ENCODE results near the gene ADCK1.

The ADCK1 gene

GRCh38 chr14:77965050-77965449 lies 165.1 kb downstream of the ADCK1 start:
- DNase-seq: no peak
- in situ Hi-C loops (cut with HindIII; ENCODE audit: low pct_ligation_motif_present, low pct_unique_long_range_greater_than_20kb, low sequenced_read_pairs): no loop called here

- peak; percentile 81 for DNase-seq
- in situ Hi-C loops (cut with HindIII; ENCODE audit: low pct_ligation_motif_present, low pct_unique_long_range_greater_than_20kb, low sequenced_read_pairs): no loop called here
Observed at GRCh38 chr14:77965919-77966435, 166.1 kb downstream of the ADCK1 start.

GRCh38 chr14:77967110-77967509 lies 167.2 kb downstream of the ADCK1 start:
- DNase-seq: no peak
- in situ Hi-C loops (cut with HindIII; ENCODE audit: low pct_ligation_motif_present, low pct_unique_long_range_greater_than_20kb, low sequenced_read_pairs): no loop called here

GRCh38 chr14:77970646-77971045 lies 170.7 kb downstream of the ADCK1 start:
- in situ Hi-C loops (cut with HindIII; ENCODE audit: low pct_ligation_motif_present, low pct_unique_long_range_greater_than_20kb, low sequenced_read_pairs): no loop called here

GRCh38 chr14:77973246-77973645 lies 173.3 kb downstream of the ADCK1 start:
- DNase-seq: no peak
- in situ Hi-C loops (cut with HindIII; ENCODE audit: low pct_ligation_motif_present, low pct_unique_long_range_greater_than_20kb, low sequenced_read_pairs): no loop called here

More at GRCh38 chr14:77970646-77971045, 170.7 kb downstream of the ADCK1 start:
- no peak for DNase-seq

GRCh38 chr14:77976591-77976990 lies 176.7 kb downstream of the ADCK1 start:
- DNase-seq: no peak
- in situ Hi-C loops (cut with HindIII; ENCODE audit: low pct_ligation_motif_present, low pct_unique_long_range_greater_than_20kb, low sequenced_read_pairs): no loop called here

- DNase-seq: no peak
- in situ Hi-C loops (cut with HindIII; ENCODE audit: low pct_ligation_motif_present, low pct_unique_long_range_greater_than_20kb, low sequenced_read_pairs): no loop called here
Observed at GRCh38 chr14:77979171-77979570, 179.3 kb downstream of the ADCK1 start.

- in situ Hi-C loops (cut with HindIII; ENCODE audit: low pct_ligation_motif_present, low pct_unique_long_range_greater_than_20kb, low sequenced_read_pairs): no loop called here
- no peak for DNase-seq
Observed at GRCh38 chr14:77979666-77980351, 179.9 kb downstream of the ADCK1 start.

GRCh38 chr14:77980475-77981321 lies 180.8 kb downstream of the ADCK1 start:
- in situ Hi-C loops (cut with HindIII; ENCODE audit: low pct_ligation_motif_present, low pct_unique_long_range_greater_than_20kb, low sequenced_read_pairs): no loop called here
- DNase-seq: no peak

Data from ACHN (cell line).